Measurements from ENCODE around the gene PXDN.
"Not testable (repeated sequence)": the region's sequence is repeated elsewhere in the genome, so short reads cannot be mapped to it uniquely, and the experiment has no call there.

Gene PXDN

DNA sequence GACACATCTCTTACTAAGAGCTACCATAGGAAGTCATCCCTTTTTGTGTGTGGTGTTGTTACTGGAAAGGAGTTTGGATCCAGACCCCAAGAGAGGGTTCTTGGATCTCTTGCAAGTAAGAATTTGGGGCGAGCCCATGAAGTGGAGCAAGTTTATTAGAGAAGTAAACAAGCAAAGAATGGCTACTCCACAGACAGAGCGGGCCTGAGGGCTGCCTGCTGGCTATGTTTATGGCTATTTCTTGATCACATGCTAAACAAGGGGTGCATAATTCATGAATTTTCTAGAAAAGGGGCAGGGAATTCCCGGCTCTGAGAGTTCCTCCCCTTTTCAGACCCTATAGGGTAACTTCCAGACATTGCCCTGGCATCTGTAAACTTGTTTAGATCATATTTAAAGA, 30.6 kb upstream of the PXDN start:
- no peak for DNase-seq (ENCODE audit: low read depth, low spot score)

DNA sequence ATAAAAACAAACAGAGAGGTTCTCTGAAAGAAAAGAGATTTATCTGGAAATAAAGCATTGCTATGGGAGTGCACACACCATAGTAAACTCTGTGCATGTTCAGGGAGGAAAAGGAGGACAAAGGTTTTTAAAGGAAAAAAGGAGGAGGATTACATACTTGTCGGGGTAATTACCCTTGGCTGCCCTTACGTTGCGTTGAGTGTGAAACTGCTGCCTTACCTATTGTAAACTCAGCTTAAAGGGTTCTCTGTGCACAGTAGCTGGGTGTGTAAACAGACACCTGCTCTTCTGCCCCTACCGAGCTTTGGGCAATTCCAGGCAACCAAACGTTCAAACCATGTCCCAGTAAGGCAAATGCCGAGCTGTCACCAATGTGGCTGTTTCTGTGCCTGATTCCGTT, 29.6 kb upstream of the PXDN start:
- no peak for DNase-seq (ENCODE audit: low read depth, low spot score)

DNA sequence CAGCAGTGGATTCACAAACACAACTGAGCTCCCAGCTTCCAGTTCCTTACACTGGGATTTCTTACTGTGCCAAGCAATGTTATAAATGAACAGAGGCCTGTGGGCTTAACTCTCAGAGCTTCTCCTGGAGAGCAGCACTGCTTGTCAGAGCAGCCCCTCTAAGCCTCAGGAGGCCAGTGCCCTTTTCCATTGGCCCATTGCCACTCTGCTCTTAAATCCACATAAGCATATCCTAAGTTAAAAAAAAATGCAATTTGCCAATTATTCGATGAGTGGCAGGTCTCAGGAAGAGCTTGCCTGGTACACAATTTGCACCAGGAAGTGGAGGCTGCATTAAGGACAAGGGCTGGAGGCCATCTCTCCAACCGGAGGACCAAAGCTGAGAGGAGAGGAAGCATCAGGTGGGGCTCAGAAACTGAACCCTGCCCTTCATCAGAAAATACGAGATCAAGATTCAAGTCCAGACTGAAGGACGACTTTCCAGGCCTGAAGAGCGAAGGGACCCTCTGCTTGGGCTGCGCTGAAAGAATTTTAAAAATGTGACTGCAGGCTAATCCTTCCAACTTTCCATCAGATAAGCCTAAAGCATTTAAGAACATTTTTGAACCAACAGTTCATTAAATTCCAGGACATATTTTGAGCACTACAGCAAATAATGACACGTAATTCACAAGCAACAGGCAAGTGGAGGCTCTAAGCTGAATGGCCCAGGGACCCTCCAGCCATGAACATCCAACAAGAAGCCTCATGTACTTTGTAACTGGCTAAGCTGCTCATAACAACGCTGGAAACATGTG, 28.4 kb upstream of the PXDN start:
- no peak for DNase-seq (ENCODE audit: low read depth, low spot score)

DNA sequence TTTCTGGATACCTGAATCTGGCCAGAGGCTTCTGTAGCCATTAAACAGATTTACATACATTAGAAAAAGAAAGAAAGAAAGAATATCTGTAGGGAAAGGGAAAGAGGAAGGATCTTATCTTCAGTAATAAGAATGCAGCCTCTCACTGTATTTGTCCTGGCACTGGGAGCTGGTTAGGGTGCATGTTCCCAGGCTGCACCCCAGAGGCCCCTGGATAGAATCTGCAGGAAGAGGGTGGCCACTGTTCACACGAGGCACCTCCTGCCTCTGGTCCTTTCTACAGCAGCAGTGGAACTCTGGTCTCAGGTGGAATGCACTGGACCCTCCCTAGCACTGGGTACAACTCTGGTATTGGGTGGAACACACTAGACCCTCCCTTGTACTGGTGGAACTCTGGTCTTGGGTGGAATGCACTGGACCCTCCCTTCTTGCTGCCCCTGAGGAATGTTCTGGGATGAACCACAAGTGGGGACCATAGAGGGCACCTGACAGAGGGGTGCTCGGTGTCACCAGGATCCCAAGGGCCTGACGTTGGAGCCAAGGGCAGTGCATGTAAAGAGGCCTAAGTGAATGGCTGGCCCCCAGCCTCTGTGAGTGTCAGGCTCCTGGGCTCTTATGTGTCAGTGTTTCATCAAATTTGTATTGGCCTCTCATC, 27.4 kb upstream of the PXDN start:
- no peak for DNase-seq (ENCODE audit: low read depth, low spot score)

DNA sequence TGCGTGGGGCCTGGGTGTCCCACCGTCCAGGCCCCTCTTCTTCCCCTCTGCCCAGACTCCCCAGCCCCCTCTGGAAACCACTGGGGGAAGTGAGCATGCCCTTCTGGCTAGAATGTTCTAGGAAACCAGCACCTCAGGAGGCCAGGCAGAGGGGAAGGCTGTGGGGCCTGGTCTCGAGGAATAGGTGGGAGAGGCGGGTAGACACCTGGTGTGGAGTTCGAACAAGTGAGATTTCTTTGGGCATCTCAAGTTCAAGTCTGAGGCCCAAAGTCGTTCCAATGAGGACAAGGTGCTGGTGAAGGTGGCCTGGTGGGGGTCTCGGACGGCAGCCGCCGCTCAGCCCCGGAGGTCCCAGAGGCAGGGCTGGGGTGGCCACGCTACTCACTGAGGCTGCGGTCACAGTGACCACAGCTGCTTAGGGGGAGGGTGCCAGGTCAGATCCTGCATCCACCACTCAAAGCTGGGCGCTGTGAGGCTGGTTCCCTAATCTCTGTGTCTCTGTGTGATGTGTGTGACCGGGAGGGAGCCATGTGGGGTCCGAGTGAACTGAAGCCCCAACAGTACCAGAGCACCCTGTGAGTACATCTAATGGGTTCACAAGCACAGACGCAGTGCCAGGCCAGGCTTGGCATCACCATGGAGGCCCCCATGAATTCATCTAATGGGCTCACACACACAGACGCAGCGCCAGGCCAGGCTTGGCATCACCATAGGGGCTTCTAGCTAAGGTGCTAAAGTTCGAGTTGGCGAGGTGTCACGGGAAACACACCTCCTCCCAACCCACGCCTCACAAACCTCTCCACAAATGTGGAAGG, 26.5 kb upstream of the PXDN start:
- no peak for DNase-seq (ENCODE audit: low read depth, low spot score)

DNA sequence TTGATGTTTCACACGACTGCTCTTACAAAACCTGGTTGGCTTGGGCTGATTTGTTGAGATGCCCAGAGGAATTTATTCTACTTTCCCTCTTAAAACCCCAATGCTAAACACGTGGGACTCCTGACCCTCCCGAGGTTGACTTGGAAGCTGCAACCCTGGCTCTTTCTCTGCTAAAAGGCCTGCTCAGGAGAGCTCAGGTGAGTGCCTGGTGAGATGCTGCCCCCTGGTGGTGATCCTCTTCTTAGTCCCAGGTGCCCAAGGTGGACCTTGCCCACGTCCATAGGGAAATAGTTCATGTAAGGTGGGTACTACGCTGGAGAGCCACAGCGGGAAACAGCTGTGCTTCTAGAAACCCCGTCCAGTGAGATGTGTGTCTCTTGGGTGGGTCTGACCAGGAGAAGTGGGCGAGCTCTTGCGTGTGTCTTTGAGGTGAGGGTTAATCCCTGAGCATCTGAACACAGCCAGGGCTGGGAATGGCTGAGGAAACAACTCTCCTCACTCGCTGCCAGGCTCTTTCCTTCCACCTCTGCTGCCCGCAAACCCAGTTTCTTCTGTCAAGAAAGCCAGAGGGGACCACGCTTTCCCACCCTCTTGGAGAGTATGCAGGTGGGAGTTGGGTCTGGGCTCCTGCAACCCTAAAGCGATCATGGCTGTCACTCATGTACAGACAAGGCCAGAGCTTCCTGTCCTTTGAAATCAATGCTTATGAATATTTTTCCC, 25.5 kb upstream of the PXDN start:
- no peak for DNase-seq (ENCODE audit: low read depth, low spot score)

DNA sequence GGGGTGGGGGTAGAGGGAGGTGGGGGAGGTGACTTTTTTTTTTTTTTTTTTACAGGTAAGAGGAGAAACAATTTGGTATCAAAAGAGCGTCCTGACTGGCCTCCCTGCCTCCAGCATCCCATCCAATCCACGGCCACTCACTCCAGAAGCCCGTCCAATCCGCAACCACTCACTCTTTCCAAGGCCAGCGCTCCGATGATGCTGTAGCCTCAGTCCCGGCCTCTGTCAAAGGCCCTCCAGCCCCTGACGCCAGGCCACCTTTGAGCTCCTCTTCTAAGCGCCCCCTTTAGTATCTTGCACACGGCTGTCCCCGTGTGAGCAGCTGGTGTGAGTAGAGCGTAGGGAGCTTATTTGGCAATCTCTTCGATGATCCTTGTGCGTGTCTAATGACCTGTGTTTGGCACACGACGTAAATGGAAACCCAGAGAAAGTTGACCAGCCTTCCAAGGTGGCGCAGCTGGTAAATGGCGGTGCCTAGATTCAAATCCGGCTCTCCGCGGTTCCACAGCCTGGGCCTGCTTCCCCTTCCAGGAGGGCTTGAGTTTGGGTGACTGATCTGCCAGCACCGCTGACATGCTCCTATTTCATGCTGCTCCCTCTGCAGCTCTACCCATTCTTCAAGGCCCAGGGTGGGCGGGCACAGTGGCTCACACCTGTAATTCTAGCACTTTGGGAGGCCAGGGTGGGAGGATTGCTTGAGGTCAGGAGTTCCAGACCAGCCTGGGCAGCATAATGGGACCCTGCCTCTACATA, 23.8 kb upstream of the PXDN start:
- no peak for DNase-seq (ENCODE audit: low read depth, low spot score)

DNA sequence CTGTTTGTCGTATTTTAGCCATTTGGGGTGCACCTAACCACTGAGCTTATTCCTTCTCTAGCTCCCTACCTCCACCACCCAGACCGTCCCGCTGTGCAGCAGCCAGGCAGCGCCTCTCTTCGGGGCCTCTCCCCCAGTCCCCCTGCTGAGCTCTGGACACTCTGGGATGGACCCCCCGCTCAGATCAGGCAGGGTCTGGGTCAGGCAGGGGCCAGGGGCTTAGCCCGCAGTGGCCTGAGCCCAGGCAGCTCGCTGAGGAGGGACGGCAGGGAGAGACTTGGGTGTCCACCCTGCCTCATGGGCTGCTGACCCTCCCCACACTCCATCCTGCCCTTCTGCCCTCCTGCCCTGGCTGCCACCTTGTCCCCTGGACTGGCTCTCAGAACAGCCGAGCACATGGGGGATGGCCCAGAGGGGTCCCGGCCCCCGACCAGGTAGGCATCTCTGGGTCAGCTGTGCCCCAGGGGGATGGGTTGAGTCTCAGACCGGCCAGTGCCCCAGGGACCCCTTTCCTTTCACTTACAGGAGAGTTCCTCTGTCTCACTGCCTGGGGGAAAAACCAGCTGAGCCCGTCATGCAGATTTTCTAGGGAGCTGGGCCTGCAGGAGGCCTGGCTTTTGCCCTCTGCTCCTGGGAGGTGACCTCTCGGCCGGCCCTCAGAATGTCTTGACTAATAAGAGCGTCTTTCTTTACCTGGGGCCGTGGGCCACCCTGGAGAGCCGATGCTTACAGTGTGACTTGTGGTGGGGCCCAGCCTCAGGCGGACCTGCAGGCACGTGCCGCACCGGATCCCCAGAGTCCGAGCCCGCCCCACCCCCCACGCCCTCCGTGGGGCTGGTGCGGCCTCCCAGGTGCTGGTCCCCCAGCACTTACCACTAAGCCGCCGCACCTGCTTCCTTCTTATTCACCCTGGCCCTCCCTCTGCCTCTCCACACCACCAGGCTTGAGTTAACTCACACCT, 22.8 kb upstream of the PXDN start:
- DNase-seq (ENCODE audit: low read depth, low spot score), result no peak

DNA sequence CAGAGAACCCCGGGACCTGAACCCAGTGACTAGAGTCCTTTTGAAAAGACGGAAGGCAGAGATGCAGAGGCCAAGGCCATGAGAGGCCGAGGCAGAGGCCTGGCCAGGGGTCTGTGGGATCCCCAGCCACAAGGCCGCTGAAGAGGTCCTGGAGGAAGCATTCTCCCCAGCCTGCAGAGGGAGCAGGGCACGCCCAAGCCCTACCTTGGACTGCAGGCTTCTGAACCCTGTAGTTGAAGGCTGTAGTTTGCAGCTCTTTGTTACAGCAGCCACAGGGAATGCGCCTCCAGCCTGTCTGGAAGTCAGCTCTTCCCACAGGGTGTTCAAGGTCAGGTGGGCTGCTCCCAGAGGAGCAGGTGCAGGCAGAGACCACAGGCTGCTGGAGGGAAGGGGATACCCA, 22.1 kb upstream of the PXDN start:
- no peak for DNase-seq (ENCODE audit: low read depth, low spot score)

DNA sequence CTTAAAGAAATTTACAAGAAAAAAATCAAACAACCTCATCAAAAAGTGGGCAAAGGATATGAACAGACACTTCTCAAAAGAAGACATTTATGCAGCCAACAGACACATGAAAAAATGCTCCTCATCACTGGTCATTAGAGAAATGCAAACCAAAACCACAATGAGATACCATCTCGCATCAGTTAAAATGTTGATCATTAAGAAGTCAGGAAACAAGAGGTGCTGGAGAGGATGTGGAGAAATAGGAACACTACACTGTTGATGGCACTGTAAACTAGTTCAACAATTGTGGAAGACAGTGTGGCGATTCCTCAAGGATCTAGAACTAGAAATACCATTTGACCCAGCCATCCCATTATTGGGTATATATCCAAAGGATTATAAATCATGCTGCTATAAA, 20.9 kb upstream of the PXDN start:
- DNase-seq (ENCODE audit: low read depth, low spot score), result not testable (repeated sequence)

DNA sequence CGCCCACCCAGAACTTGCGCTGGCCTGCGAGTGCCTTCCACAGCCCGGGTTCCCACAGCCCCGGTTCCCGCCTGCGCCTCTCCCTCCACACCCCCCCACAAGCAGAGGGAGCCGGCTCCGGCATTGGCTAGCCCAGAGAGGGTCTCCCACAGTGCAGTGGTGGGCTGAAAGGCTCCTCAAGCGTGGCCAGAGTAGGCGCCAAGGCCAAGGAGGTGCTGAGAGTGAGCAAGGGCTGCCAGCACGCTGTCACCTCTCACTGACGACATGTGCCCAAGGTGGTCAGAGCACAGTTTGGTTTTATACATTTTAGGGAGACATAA, 15.3 kb upstream of the PXDN start:
- no peak for DNase-seq (ENCODE audit: low read depth, low spot score)

DNA sequence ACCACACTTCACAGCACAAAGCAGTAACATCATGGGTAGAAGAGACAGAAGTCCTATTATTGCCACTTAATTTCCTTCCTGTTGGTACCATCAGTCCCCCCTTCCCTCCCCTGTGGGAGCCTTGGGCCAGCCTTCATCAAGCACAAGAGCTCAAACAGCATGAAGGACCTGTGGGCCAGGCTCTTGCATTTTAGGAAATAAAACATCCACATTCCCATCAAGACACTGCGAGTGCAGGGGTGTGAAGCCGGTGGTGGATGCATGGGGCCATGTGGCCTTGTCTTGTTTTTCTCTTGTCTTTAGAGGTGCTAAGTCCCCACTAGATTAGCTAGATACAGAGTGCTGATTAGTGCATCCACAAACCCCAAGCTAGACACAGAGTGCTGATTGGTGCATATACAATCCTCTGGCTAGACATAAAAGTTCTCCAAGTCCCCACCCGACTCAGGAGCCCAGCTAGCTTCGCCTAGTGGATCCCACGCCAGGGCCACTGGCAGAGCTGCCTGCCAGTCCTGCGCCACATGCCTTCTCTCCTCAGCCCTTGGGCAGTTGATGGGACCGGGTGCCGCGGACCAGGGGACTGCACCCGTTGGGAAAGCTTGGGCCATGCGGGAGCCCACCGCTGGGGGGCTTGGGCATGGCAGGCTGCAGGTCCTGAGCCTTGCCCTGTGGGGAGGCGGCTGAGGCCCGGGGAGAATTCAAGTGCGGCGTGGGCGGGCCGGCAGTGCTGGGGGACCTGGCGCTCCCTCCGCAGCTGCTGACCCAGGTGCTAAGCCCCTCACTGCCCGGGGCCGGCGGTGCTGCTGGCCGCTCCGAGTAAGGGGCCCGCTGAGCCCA, 14.7 kb upstream of the PXDN start:
- no peak for DNase-seq (ENCODE audit: low read depth, low spot score)

DNA sequence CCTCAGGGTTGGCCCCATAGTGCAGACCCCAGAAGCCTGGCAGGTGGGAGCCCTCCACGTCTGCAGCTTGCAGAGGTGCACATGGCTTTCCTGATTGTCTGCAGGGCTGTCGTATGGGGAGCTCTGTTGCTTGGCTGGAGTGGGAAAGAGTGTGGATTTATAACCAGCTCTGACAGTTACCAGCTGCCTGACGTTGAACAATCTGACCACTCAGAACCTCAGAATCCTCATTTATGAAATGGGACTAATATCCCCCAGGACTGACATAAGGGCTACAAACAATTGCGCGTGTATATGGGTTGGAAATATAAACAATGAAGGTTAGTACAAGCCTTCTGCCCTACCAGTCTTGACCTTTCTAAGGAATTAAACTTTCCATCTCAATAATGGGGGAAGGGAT, 13.9 kb upstream of the PXDN start:
- DNase-seq (ENCODE audit: low read depth, low spot score), result no peak

DNA sequence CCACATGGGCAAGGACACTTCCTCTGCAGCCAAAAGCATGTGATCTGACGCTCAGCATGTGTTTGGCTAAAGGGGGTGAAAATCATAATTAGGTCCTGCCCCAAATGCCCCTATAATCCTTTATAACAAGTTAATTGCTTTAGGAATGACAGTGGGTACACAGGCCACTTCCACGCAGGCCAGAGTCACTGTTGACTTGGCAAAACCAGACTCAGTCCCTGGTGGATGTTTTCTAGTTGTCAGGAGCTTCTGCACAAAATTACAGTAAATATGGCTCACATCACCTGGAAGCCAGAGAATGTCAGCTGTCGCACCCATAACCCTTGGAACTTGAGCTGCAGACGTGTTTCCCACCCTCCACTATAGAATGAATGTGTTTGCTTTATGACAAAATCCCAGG, 13.3 kb upstream of the PXDN start:
- no peak for DNase-seq (ENCODE audit: low read depth, low spot score)

DNA sequence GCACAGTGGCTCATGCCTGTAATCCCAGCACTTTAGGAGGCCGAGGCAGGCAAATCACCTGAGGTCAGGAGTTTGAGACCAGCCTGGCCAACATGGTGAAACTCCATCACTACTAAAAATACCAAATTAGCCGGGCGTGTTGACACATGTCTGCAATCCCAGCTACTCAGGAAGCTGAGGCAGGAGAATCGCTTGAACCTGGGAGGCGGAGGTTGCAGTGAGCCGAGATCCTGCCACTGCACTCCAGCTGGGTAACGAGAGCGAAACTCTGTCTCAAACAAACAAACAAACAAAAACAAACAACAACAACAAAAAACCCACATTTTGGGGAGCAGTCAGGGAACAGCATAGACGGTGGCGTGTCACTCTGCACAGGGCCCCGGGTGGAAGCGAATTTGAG, 12.8 kb upstream of the PXDN start:
- not testable (repeated sequence) for DNase-seq (ENCODE audit: low read depth, low spot score)

DNA sequence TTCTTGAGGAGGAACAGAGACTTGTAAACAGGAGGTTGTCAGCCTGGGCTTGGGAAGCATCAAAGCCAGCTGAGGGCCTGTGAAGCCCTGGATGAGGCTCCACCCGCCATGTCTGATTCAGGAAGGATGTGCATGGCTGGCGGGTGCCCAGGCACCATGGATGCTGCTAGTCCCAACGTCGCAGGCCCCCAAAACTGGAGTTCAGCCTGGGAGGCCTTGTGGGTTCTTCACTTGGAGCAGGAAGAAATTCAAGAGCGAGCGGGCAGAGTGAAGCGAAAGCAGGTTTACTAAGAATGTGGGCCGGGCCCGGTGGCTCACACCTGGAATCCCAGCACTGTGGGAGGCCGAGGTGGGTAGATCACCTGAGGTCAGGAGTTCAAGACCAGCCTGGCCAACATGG, 12.1 kb upstream of the PXDN start:
- no peak for DNase-seq (ENCODE audit: low read depth, low spot score)

DNA sequence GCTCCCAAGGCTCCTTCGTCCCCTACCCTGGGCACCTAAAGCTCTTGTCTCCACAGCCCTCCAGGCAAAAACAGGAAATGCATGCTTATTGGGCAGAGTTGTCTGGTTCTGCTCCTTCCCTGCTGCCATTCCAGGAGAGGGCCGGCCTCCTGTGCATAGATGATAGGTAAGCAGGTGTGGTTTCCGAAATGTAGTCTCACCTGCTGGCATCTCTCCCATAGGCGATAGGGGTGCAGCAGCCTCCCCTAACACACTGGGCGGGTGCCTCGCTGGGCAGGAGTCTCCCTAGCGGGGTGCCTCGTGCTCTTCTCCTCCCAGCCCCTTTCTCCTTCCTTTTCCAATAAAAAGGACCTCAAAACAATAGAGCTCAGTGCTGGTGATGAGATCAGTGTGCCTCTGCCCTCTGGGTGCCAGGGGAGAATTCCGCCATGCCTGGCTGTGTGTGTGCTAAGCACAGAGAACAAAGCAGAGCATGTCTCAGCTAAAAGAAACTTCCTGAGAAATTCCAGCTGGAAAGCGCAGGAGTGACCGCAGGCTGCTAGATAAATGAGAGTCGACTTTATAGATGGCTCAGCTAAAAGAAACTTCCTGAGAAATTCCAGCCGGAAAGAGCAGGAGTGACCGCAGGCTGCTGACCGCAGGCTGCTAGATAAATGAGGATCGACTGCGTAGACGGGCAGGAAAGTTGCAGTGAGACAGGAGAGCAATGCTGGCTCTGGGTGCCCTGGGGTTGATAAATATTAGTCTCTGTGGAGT, 11.3 kb upstream of the PXDN start:
- DNase-seq (ENCODE audit: low read depth, low spot score), result no peak

DNA sequence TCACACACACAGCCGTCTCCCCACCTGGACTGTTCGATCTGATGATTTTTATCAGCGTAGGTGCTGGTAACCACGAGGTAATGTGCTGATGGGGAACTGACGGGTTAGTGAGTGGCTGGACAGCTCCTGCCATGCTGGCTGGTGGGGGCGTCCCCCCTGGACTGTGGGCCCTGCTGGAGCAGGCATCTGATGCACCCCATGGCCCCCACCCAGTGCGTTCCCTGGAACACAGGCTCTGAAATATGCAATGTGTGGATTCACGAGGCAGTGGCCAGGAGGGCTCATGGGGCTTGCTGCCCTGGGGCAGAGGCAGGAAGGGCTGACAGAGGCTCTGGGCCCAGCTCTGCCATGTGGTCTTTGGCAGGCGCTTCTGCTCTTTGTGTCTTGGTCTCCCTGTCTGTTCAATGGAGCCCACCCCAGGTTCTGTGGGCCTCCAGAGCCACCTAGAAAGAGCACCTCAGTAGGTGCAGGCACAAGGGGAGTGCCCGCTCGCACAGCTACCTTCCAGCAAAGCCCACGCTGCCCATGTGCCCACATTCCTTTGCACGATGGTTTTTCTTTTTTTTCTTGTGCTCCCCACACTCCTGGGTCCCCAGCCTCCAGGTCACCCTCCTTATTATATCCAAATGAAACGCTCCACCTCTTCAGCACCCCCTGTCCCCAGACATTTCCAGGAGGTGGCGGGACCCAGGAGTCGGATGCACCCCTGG, 10.3 kb upstream of the PXDN start:
- no peak for DNase-seq (ENCODE audit: low read depth, low spot score)

All from smooth muscle cell of the brain vasculature (primary cell).